GM21528 (cell line): ENCODE measurements around the gene CNPY1.

Source experiments
- ATAC-seq: cut with Tn5 transposase; IDR thresholded peaks from one replicate; pipeline ENCODE4 v1.9.1; 2021; ENCODE audit warnings: mild to moderate bottlenecking, moderate library complexity; ENCODE audit not compliant: unreplicated experiment, low FRiP score

Gene CNPY1

GRCh38 chr7:155493744-155494538, 52.4 kb downstream of the CNPY1 start:
- no peak for ATAC-seq

- no peak for ATAC-seq
Observed at GRCh38 chr7:155491812-155492211, 54.5 kb downstream of the CNPY1 start.

GRCh38 chr7:155490697-155491628, 55.4 kb downstream of the CNPY1 start:
- ATAC-seq = peak; percentile 91

GRCh38 chr7:155489862-155490696, 56.3 kb downstream of the CNPY1 start:
- no peak for ATAC-seq

- ATAC-seq = no peak
Observed at GRCh38 chr7:155489158-155489840, 57.1 kb downstream of the CNPY1 start.

GRCh38 chr7:155488483-155489127, 57.8 kb downstream of the CNPY1 start:
- ATAC-seq = no peak

GRCh38 chr7:155487509-155488482, 58.6 kb downstream of the CNPY1 start:
- no peak for ATAC-seq

GRCh38 chr7:155486783-155487508, 59.4 kb downstream of the CNPY1 start:
- no peak for ATAC-seq

GRCh38 chr7:155484483-155485399, 61.6 kb downstream of the CNPY1 start:
- ATAC-seq = no peak

GRCh38 chr7:155483868-155484325, 62.5 kb downstream of the CNPY1 start:
- no peak for ATAC-seq

GRCh38 chr7:155483245-155483644, 63.1 kb downstream of the CNPY1 start:
- ATAC-seq = no peak

- ATAC-seq = no peak
Observed at GRCh38 chr7:155482511-155483183, 63.7 kb downstream of the CNPY1 start.

- no peak for ATAC-seq
Observed at GRCh38 chr7:155481764-155482163, 64.6 kb downstream of the CNPY1 start.

GRCh38 chr7:155477476-155477875, 68.9 kb downstream of the CNPY1 start:
- peak; percentile 87 for ATAC-seq

GRCh38 chr7:155471718-155472117, 74.6 kb downstream of the CNPY1 start:
- ATAC-seq = no peak
